H1 (cell line): ENCODE measurements around the gene UTS2B. TPM values are rescaled to one million over a fixed set of nuclear protein-coding genes. Genes with fewer than 3 reads are reported as not detected.

ENCODE experiments used
- SP4 ChIP-seq: IDR thresholded peaks from 2 replicates; pipeline ENCODE4 v1.6.1; 2012; ENCODE audit warnings: low read length, inconsistent platforms
- SRF ChIP-seq: IDR thresholded peaks from 2 replicates; pipeline ENCODE4 v1.6.1; 2011; ENCODE audit warnings: mild to moderate bottlenecking, low read depth, low read length, moderate library complexity
- SUZ12 ChIP-seq: fragments of 200-600 bp; sonication (generic); IDR thresholded peaks from 2 replicates; pipeline ENCODE4 v1.6.1; 2012; ENCODE audit warnings: mild to moderate bottlenecking, inconsistent platforms, low read length, moderate library complexity, mixed read lengths
- polyA plus RNA-seq, 7 experiments: library from polyadenylated mRNA; depleted of rRNA in 3 of 7; stranded (reverse) in 5 of 7; unstranded in 2 of 7; fragments of >200 nt in 5 of 7; fragments of 200-250 nt in 2 of 7; gene quantifications; 1 replicate in 5 of 7; 2 replicates in 1 of 7; 4 replicates in 1 of 7; pipeline versions ENCODE4 v1.2.1 to v1.2.3, GENCODE V29; 2011 to 2013; ENCODE audit warnings: missing spikeins in 2 of 7, mixed read lengths in 2 of 7
- total RNA-seq: library from RNA; stranded (reverse); fragmentation: NEBNext Ultra II Directional; extraction: Animal tissue kit (Norgen Biotek cat#: 25700); gene quantifications from 2 replicates; pipeline ENCODE4 v1.2.1, GENCODE V29; 2021
- TF ChIP-seq, protein P1 (sequence below): fragments of 300-600 bp; sonication (generic); IDR thresholded peaks from 2 replicates; pipeline ENCODE4 v1.7.1; 2012; ENCODE audit warnings: low read length, moderate library complexity, mild to moderate bottlenecking, inconsistent platforms; ENCODE audit not compliant: insufficient replicate concordance

Gene UTS2B
- total and polyA plus RNA-seq, 2 of the 8 experiments (the other 6 are each of a cell fraction or from before 2014, with no cell fraction given): not detected

DNA sequence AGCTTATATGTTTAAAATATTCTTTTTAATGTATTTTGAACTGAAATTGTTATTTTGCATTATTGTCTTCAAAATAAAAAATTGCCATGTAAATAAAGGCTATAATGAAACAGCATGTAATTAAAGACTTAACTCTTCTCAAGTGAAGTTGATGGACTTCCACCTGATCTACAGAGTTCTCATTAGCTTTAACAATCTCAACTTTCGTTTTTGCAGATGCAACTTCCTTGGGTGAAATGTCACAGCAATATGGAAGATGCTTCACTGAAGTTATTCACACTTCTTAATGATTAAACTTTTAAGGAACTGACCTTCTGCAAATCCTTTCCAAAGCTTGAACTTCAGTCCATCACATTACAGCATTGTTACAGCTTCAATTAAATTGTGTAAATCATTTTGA, 67.7 kb downstream of the UTS2B start (continued):
- TF ChIP-seq, protein P1, sequence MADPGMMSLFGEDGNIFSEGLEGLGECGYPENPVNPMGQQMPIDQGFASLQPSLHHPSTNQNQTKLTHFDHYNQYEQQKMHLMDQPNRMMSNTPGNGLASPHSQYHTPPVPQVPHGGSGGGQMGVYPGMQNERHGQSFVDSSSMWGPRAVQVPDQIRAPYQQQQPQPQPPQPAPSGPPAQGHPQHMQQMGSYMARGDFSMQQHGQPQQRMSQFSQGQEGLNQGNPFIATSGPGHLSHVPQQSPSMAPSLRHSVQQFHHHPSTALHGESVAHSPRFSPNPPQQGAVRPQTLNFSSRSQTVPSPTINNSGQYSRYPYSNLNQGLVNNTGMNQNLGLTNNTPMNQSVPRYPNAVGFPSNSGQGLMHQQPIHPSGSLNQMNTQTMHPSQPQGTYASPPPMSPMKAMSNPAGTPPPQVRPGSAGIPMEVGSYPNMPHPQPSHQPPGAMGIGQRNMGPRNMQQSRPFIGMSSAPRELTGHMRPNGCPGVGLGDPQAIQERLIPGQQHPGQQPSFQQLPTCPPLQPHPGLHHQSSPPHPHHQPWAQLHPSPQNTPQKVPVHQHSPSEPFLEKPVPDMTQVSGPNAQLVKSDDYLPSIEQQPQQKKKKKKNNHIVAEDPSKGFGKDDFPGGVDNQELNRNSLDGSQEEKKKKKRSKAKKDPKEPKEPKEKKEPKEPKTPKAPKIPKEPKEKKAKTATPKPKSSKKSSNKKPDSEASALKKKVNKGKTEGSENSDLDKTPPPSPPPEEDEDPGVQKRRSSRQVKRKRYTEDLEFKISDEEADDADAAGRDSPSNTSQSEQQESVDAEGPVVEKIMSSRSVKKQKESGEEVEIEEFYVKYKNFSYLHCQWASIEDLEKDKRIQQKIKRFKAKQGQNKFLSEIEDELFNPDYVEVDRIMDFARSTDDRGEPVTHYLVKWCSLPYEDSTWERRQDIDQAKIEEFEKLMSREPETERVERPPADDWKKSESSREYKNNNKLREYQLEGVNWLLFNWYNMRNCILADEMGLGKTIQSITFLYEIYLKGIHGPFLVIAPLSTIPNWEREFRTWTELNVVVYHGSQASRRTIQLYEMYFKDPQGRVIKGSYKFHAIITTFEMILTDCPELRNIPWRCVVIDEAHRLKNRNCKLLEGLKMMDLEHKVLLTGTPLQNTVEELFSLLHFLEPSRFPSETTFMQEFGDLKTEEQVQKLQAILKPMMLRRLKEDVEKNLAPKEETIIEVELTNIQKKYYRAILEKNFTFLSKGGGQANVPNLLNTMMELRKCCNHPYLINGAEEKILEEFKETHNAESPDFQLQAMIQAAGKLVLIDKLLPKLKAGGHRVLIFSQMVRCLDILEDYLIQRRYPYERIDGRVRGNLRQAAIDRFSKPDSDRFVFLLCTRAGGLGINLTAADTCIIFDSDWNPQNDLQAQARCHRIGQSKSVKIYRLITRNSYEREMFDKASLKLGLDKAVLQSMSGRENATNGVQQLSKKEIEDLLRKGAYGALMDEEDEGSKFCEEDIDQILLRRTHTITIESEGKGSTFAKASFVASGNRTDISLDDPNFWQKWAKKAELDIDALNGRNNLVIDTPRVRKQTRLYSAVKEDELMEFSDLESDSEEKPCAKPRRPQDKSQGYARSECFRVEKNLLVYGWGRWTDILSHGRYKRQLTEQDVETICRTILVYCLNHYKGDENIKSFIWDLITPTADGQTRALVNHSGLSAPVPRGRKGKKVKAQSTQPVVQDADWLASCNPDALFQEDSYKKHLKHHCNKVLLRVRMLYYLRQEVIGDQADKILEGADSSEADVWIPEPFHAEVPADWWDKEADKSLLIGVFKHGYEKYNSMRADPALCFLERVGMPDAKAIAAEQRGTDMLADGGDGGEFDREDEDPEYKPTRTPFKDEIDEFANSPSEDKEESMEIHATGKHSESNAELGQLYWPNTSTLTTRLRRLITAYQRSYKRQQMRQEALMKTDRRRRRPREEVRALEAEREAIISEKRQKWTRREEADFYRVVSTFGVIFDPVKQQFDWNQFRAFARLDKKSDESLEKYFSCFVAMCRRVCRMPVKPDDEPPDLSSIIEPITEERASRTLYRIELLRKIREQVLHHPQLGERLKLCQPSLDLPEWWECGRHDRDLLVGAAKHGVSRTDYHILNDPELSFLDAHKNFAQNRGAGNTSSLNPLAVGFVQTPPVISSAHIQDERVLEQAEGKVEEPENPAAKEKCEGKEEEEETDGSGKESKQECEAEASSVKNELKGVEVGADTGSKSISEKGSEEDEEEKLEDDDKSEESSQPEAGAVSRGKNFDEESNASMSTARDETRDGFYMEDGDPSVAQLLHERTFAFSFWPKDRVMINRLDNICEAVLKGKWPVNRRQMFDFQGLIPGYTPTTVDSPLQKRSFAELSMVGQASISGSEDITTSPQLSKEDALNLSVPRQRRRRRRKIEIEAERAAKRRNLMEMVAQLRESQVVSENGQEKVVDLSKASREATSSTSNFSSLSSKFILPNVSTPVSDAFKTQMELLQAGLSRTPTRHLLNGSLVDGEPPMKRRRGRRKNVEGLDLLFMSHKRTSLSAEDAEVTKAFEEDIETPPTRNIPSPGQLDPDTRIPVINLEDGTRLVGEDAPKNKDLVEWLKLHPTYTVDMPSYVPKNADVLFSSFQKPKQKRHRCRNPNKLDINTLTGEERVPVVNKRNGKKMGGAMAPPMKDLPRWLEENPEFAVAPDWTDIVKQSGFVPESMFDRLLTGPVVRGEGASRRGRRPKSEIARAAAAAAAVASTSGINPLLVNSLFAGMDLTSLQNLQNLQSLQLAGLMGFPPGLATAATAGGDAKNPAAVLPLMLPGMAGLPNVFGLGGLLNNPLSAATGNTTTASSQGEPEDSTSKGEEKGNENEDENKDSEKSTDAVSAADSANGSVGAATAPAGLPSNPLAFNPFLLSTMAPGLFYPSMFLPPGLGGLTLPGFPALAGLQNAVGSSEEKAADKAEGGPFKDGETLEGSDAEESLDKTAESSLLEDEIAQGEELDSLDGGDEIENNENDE: no peak
- no peak for TF ChIP-seq SUZ12
- TF ChIP-seq SRF: no peak
- TF ChIP-seq SP4: no peak
